HepG2 (cell line): ENCODE measurements around the gene NPIPB6. TPM values are rescaled to one million over a fixed set of nuclear protein-coding genes. Genes with fewer than 3 reads are reported as not detected.
A peak's percentile ranks its signal among the peaks of the same experiment; 100 is the strongest.

Experiments
- ARID2 ChIP-seq: sonication (generic); formaldehyde crosslinking; IDR thresholded peaks from 2 replicates; pipeline ENCODE4 v1.8.1; 2022; ENCODE audit warnings: mild to moderate bottlenecking, missing genetic modification reagents, borderline replicate concordance
- CEBPG ChIP-seq: IDR thresholded peaks from 2 replicates; pipeline ENCODE4 v1.6.1; 2016
- DBP ChIP-seq: sonication (generic); formaldehyde crosslinking; IDR thresholded peaks from 2 replicates; pipeline ENCODE4 v1.4.0; 2020; ENCODE audit warnings: missing genetic modification reagents; ENCODE audit errors: not compliant biosample characterization
- DMAP1 ChIP-seq: IDR thresholded peaks from 2 replicates; pipeline ENCODE4 v1.6.1; 2016
- FOXK1 ChIP-seq: sonication (generic); formaldehyde crosslinking; IDR thresholded peaks from 2 replicates; pipeline ENCODE4 v1.4.0; 2020; ENCODE audit warnings: low read depth, missing genetic modification reagents, borderline replicate concordance
- GATAD1 ChIP-seq: IDR thresholded peaks from 2 replicates; pipeline ENCODE4 v1.6.1; 2016; ENCODE audit warnings: missing genetic modification reagents, missing compliant biosample characterization
- GPN1 ChIP-seq: sonication (generic); formaldehyde crosslinking; IDR thresholded peaks from 2 replicates; pipeline ENCODE4 v1.5.1; 2020; ENCODE audit warnings: missing genetic modification reagents, borderline replicate concordance
- HMG20A ChIP-seq: IDR thresholded peaks from 2 replicates; pipeline ENCODE4 v1.6.1; 2016; ENCODE audit warnings: borderline replicate concordance
- IKZF1 ChIP-seq: fragments of 450-650 bp; IDR thresholded peaks from 2 replicates; pipeline ENCODE4 v1.7.1; 2016
- ISX ChIP-seq: sonication (generic); formaldehyde crosslinking; conservative IDR thresholded peaks from 2 replicates; pipeline ENCODE4 v1.5.0; 2020; ENCODE audit warnings: missing genetic modification reagents
- KMT2B ChIP-seq: IDR thresholded peaks from 2 replicates; pipeline ENCODE4 v1.6.1; 2016; ENCODE audit warnings: missing genetic modification reagents, missing compliant biosample characterization
- MATR3 ChIP-seq: sonication (generic); formaldehyde crosslinking; IDR thresholded peaks from 2 replicates; pipeline ENCODE4 v1.4.0; 2020; ENCODE audit warnings: missing genetic modification reagents
- NFE2L2 ChIP-seq: fragments of 150-350 bp; IDR thresholded peaks from 2 replicates; pipeline ENCODE4 v1.6.1; 2014; ENCODE audit warnings: low read length
- RAD51 ChIP-seq: fragments of 450-650 bp; IDR thresholded peaks from 2 replicates; pipeline ENCODE4 v1.6.1; 2016; ENCODE audit warnings: borderline replicate concordance
- REL ChIP-seq: sonication (generic); formaldehyde crosslinking; conservative IDR thresholded peaks from 2 replicates; pipeline ENCODE4 v1.8.0; 2022; ENCODE audit warnings: mild to moderate bottlenecking, missing genetic modification reagents, moderate library complexity
- SYNCRIP ChIP-seq: fragments of 200-400 bp; formaldehyde crosslinking; IDR thresholded peaks from 2 replicates; pipeline ENCODE4 v1.6.1; 2018; ENCODE audit warnings: mild to moderate bottlenecking, low read depth, low read length; ENCODE audit not compliant: insufficient read depth
- TAF1 ChIP-seq: sonication (generic); formaldehyde crosslinking; IDR thresholded peaks from 2 replicates; pipeline ENCODE4 v1.4.0; 2020; ENCODE audit warnings: missing genetic modification reagents
- ZFX ChIP-seq: sonication (generic); formaldehyde crosslinking; IDR thresholded peaks from 2 replicates; pipeline ENCODE4 v1.4.0; 2020; ENCODE audit warnings: mild to moderate bottlenecking, low read depth, missing genetic modification reagents, moderate library complexity
- ZNF234 ChIP-seq: sonication (generic); formaldehyde crosslinking; conservative IDR thresholded peaks from 2 replicates; pipeline ENCODE4 v1.5.1; 2020; ENCODE audit warnings: mild to moderate bottlenecking, missing genetic modification reagents
- ZNF382 ChIP-seq: sonication (generic); formaldehyde crosslinking; IDR thresholded peaks from 2 replicates; pipeline ENCODE4 v1.5.0; 2020; ENCODE audit warnings: missing genetic modification reagents, mild to moderate bottlenecking, borderline replicate concordance
- ZNF562 ChIP-seq: sonication (generic); formaldehyde crosslinking; IDR thresholded peaks from 2 replicates; pipeline ENCODE4 v1.8.0; 2022; ENCODE audit warnings: missing genetic modification reagents, borderline replicate concordance
- ZNF780A ChIP-seq: sonication (generic); formaldehyde crosslinking; IDR thresholded peaks from 2 replicates; pipeline ENCODE4 v1.8.0; 2022; ENCODE audit warnings: mild to moderate bottlenecking, missing genetic modification reagents, moderate library complexity
- ZNF792 ChIP-seq: IDR thresholded peaks from 2 replicates; pipeline ENCODE4 v1.6.1; 2016
- ZSCAN31 ChIP-seq: sonication (generic); formaldehyde crosslinking; IDR thresholded peaks from 2 replicates; pipeline ENCODE4 v1.5.0; 2020; ENCODE audit warnings: low read depth, mild to moderate bottlenecking, missing genetic modification reagents
- polyA plus RNA-seq, 8 experiments: library from polyadenylated mRNA; depleted of rRNA in 3 of 8; stranded (reverse) in 7 of 8; unstranded in 1 of 8; fragments of >200 nt; fragmentation: Illumina TruSeq in 4 of 8; extraction: Trizol in 4 of 8; gene quantifications; 2 replicates each; pipeline versions ENCODE4 v1.2.1 to v1.2.3, GENCODE V29; 2011 to 2016; ENCODE audit warnings: low read depth in 4 of 8, missing spikeins in 1 of 8, mixed read lengths in 1 of 8; ENCODE audit not compliant: insufficient read depth in 1 of 8
- total RNA-seq, 5 experiments: library from RNA; depleted of rRNA; stranded (reverse); fragments of >200 nt; fragmentation: Illumina TruSeq; extraction: Trizol; gene quantifications; 2 replicates each; pipeline ENCODE4 v1.2.3, GENCODE V29; 2016; ENCODE audit warnings: low read depth in 1 of 5
- TF ChIP-seq, protein P1 (sequence below): IDR thresholded peaks from 2 replicates; pipeline ENCODE4 v1.6.1; 2016; ENCODE audit warnings: missing compliant biosample characterization, missing genetic modification reagents, borderline replicate concordance
- TF ChIP-seq, protein P2 (sequence below): IDR thresholded peaks from 2 replicates; pipeline ENCODE4 v1.6.1; 2016; ENCODE audit warnings: low read depth, borderline replicate concordance
- TF ChIP-seq, protein P3 (sequence below): sonication (generic); formaldehyde crosslinking; IDR thresholded peaks from 2 replicates; pipeline ENCODE4 v1.5.1; 2020; ENCODE audit warnings: missing genetic modification reagents, mild to moderate bottlenecking, borderline replicate concordance

The NPIPB6 gene
- total and polyA plus RNA-seq, 2 of the 13 experiments (the other 11 are each of a cell fraction or from before 2014, with no cell fraction given): 0.25 TPM; not detected in 1

DNA sequence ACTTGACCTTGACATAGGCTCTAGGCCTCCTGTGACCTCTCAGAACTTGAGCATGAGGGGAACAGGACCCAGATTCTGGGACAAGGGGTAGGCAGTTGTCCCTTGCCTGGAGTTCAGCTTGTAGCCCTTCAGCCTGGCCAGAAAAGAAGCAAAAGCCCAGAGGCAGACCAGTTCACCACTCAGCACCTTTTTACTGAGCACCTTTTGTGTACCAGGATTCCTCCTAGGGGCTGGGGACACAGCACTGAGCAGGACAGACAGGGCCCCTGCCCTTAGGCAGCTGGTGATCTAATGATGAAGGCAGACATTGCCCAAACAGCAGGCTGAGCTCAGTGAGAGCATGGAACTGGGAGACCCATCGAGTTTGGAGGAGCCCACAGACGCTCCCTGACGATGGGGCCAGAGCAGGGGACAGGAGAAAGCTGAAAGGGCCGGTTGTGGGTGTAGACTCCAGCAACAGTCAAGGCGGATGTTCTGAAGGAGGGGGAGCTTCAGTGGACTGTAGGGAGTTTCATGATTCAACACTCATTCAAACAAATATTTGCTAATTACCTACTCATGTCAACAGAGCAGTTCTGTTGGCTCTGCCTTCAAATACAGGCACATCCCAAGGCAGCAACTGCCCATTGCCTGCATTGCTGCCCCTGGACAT lies 38.9 kb downstream of the NPIPB6 start (continued):
- TF ChIP-seq ISX (CRISPR knock-in tag): no peak
- TF ChIP-seq ZFX: no peak; the same call in 1 of the 2 replicates
- TF ChIP-seq SYNCRIP: no peak
- TF ChIP-seq ZNF234: no peak
- TF ChIP-seq GATAD1 (CRISPR knock-in tag): 0 out of 2 replicates have a peak, but pooled peaks have one; percentile 45
- peak; percentile 57; the same call in 1 of the 2 replicates for TF ChIP-seq FOXK1 (CRISPR knock-in tag)
- peak; percentile 42; the same call in 1 of the 2 replicates for TF ChIP-seq CEBPG (CRISPR knock-in tag)
- no peak for TF ChIP-seq MATR3 (CRISPR knock-in tag)
- TF ChIP-seq RAD51: no peak
- no peak for TF ChIP-seq ZNF562 (CRISPR knock-in tag)
- TF ChIP-seq, protein P1, sequence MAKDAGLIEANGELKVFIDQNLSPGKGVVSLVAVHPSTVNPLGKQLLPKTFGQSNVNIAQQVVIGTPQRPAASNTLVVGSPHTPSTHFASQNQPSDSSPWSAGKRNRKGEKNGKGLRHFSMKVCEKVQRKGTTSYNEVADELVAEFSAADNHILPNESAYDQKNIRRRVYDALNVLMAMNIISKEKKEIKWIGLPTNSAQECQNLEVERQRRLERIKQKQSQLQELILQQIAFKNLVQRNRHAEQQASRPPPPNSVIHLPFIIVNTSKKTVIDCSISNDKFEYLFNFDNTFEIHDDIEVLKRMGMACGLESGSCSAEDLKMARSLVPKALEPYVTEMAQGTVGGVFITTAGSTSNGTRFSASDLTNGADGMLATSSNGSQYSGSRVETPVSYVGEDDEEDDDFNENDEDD (CRISPR knock-in tag): peak; percentile 22; the same call in 1 of the 2 replicates
- TF ChIP-seq, protein P2, sequence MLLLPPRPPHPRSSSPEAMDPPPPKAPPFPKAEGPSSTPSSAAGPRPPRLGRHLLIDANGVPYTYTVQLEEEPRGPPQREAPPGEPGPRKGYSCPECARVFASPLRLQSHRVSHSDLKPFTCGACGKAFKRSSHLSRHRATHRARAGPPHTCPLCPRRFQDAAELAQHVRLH: 0 out of 2 replicates have a peak, but pooled peaks have one; percentile 42
- TF ChIP-seq NFE2L2: no peak
- TF ChIP-seq, protein P3, sequence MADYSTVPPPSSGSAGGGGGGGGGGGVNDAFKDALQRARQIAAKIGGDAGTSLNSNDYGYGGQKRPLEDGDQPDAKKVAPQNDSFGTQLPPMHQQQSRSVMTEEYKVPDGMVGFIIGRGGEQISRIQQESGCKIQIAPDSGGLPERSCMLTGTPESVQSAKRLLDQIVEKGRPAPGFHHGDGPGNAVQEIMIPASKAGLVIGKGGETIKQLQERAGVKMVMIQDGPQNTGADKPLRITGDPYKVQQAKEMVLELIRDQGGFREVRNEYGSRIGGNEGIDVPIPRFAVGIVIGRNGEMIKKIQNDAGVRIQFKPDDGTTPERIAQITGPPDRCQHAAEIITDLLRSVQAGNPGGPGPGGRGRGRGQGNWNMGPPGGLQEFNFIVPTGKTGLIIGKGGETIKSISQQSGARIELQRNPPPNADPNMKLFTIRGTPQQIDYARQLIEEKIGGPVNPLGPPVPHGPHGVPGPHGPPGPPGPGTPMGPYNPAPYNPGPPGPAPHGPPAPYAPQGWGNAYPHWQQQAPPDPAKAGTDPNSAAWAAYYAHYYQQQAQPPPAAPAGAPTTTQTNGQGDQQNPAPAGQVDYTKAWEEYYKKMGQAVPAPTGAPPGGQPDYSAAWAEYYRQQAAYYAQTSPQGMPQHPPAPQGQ (CRISPR knock-in tag): no peak
- TF ChIP-seq ZNF382: no peak
- TF ChIP-seq ZSCAN31 (CRISPR knock-in tag): no peak
- no peak for TF ChIP-seq GPN1
- TF ChIP-seq HMG20A (CRISPR knock-in tag): 0 out of 2 replicates have a peak, but pooled peaks have one; percentile 39
- no peak for TF ChIP-seq REL
- TF ChIP-seq DMAP1 (CRISPR knock-in tag): peak; percentile 11; the same call in 1 of the 2 replicates
- TF ChIP-seq ZNF792 (CRISPR knock-in tag): 0 out of 2 replicates have a peak, but pooled peaks have one; percentile 27
- no peak for TF ChIP-seq TAF1
- TF ChIP-seq ARID2 (CRISPR knock-in tag): no peak
- 0 out of 2 replicates have a peak, but pooled peaks have one; percentile 23 for TF ChIP-seq KMT2B
- no peak for TF ChIP-seq IKZF1
- TF ChIP-seq ZNF780A (CRISPR knock-in tag): no peak
- TF ChIP-seq DBP: no peak
